IMR-90 (cell line): ENCODE results near the gene KRT7. TPM values are rescaled to one million over a fixed set of nuclear protein-coding genes. Genes with fewer than 3 reads are reported as not detected.

Experiments
- ATAC-seq: fragments of 200-7000 bp; cut with Tn5 transposase; 2 replicates; pipeline ENCODE4 v1.9.1; 2020; ENCODE audit warnings: low read depth, mild to moderate bottlenecking, moderate library complexity
- BruUV-seq: library from RNA; stranded (reverse); fragments of 400-500 nt; replicated peaks from 2 replicates; lab custom pipeline; 2021; lab: Mats Ljungman, UMichigan
- CTCF ChIA-PET: fragments of 300-600 bp; formaldehyde crosslinking; extraction: SDS; loops from one replicate; lab custom pipeline; 2021; ENCODE audit warnings: antibody characterized with exemption; lab: Yijun Ruan, JAX
- POLR2A ChIA-PET: fragments of 300-600 bp; sonication (Branson Sonifier 250); formaldehyde crosslinking; loops from one replicate; lab custom pipeline; 2022; ENCODE audit warnings: antibody characterized with exemption; ENCODE audit not compliant: unreplicated experiment; lab: Charles Lee
- DNase-seq: peaks from one replicate; pipeline ENCODE4 v3.0.0; 2013
- H2AFZ ChIP-seq: replicated peaks from 2 replicates; pipeline ENCODE3; 2013; ENCODE audit warnings: low read length, mild to moderate bottlenecking; ENCODE audit not compliant: poor library complexity
- H2AK5ac ChIP-seq: 2 replicates; pipeline ENCODE4 v1.6.1; 2013; ENCODE audit warnings: low read depth, low read length, inconsistent platforms
- H2AK9ac ChIP-seq: replicated peaks from 2 replicates; pipeline ENCODE3; 2013; ENCODE audit warnings: mild to moderate bottlenecking, low read depth, low read length, moderate library complexity; ENCODE audit not compliant: poor library complexity
- H2BK120ac ChIP-seq: 2 replicates; pipeline ENCODE4 v1.6.1; 2013; ENCODE audit warnings: low read depth, low read length, inconsistent platforms
- H2BK15ac ChIP-seq: 3 replicates; pipeline ENCODE4 v1.6.1; 2013; ENCODE audit warnings: low read depth, low read length, inconsistent platforms
- H2BK20ac ChIP-seq: 2 replicates; pipeline ENCODE4 v1.6.1; 2013; ENCODE audit warnings: low read depth, mild to moderate bottlenecking, inconsistent platforms, low read length, moderate library complexity
- H2BK5ac ChIP-seq: 2 replicates; pipeline ENCODE4 v1.6.1; 2013; ENCODE audit warnings: mild to moderate bottlenecking, low read depth, low read length, inconsistent platforms; ENCODE audit not compliant: poor library complexity, severe bottlenecking
- H3K14ac ChIP-seq: replicated peaks from 2 replicates; pipeline ENCODE4 v1.6.1; 2013; ENCODE audit warnings: low read depth, low read length, inconsistent platforms
- H3K18ac ChIP-seq: 2 replicates; pipeline ENCODE4 v1.6.1; 2013; ENCODE audit warnings: low read depth, low read length, control low read depth
- H3K23ac ChIP-seq: 2 replicates; pipeline ENCODE4 v1.6.1; 2013; ENCODE audit warnings: low read depth, low read length, inconsistent platforms
- H3K27ac ChIP-seq: 2 replicates; pipeline ENCODE4 v1.5.1; 2013; ENCODE audit warnings: mild to moderate bottlenecking, control low read depth, low read length; ENCODE audit not compliant: insufficient read depth
- H3K27me3 ChIP-seq: 2 replicates; pipeline ENCODE4 v1.6.1; 2013; ENCODE audit warnings: low read length; ENCODE audit not compliant: control insufficient read depth, insufficient read depth
- H3K36me3 ChIP-seq: 2 replicates; pipeline ENCODE4 v1.6.1; 2013; ENCODE audit warnings: low read length, mixed read lengths; ENCODE audit not compliant: control insufficient read depth, insufficient read depth
- H3K4ac ChIP-seq: 2 replicates; pipeline ENCODE4 v1.6.1; 2013; ENCODE audit warnings: low read depth, low read length, inconsistent platforms
- H3K4me1 ChIP-seq: 2 replicates; pipeline ENCODE4 v1.6.1; 2013; ENCODE audit warnings: low read length, mixed read lengths; ENCODE audit not compliant: control insufficient read depth, insufficient read depth
- H3K4me2 ChIP-seq: 2 replicates; pipeline ENCODE4 v1.6.1; 2013; ENCODE audit warnings: low read depth, mild to moderate bottlenecking, control low read depth, low read length, moderate library complexity
- H3K4me3 ChIP-seq: 2 replicates; pipeline ENCODE4 v1.5.1; 2013; ENCODE audit warnings: low read depth, mild to moderate bottlenecking, control low read depth, low read length, moderate library complexity; ENCODE audit not compliant: insufficient read depth
- H3K56ac ChIP-seq: 2 replicates; pipeline ENCODE4 v1.6.1; 2013; ENCODE audit warnings: low read length, inconsistent platforms; ENCODE audit not compliant: insufficient read depth; ENCODE audit errors: extremely low read depth
- H3K79me1 ChIP-seq, 2 experiments: 2 replicates each; pipeline ENCODE4 v1.6.1; 2013; ENCODE audit warnings: low read length in 2 of 2, inconsistent platforms in 1 of 2, low read depth in 1 of 2
- H3K9ac ChIP-seq: 2 replicates; pipeline ENCODE4 v1.6.1; 2013; ENCODE audit warnings: low read depth, low read length, control low read depth
- H3K9me1 ChIP-seq: 2 replicates; pipeline ENCODE4 v1.6.1; 2013; ENCODE audit warnings: low read length, inconsistent platforms; ENCODE audit not compliant: insufficient read depth
- H3K9me3 ChIP-seq: 2 replicates; pipeline ENCODE4 v1.6.1; 2013; ENCODE audit warnings: low read length; ENCODE audit not compliant: control insufficient read depth, insufficient read depth
- H4K20me1 ChIP-seq: 2 replicates; pipeline ENCODE4 v1.6.1; 2013; ENCODE audit warnings: low read length, inconsistent platforms; ENCODE audit not compliant: insufficient read depth
- H4K5ac ChIP-seq: 2 replicates; pipeline ENCODE4 v1.6.1; 2013; ENCODE audit warnings: mild to moderate bottlenecking, low read depth, low read length, control low read depth
- H4K8ac ChIP-seq, 2 experiments: 2 replicates each; pipeline ENCODE4 v1.6.1; 2013; ENCODE audit warnings: low read depth in 2 of 2, low read length in 2 of 2, control low read depth in 1 of 2, inconsistent platforms in 1 of 2
- H4K91ac ChIP-seq: 2 replicates; pipeline ENCODE4 v1.6.1; 2013; ENCODE audit warnings: low read depth, low read length, inconsistent platforms; ENCODE audit not compliant: insufficient read depth
- BHLHE40 ChIP-seq: fragments of 150-350 bp; IDR thresholded peaks from 2 replicates; pipeline ENCODE4 v1.6.1; 2016; ENCODE audit warnings: mild to moderate bottlenecking, low read depth, low read length
- CEBPB ChIP-seq: IDR thresholded peaks from 2 replicates; pipeline ENCODE4 v1.6.1; 2012; ENCODE audit warnings: low read depth, low read length, improper control_type of control experiment
- CHD1 ChIP-seq: IDR thresholded peaks from 2 replicates; pipeline ENCODE4 v1.6.1; 2012; ENCODE audit warnings: low read depth, low read length, improper control_type of control experiment
- ELK1 ChIP-seq: fragments of 150-350 bp; IDR thresholded peaks from 2 replicates; pipeline ENCODE4 v1.6.1; 2016; ENCODE audit warnings: low read depth, mild to moderate bottlenecking, low read length, moderate library complexity, borderline replicate concordance
- FOS ChIP-seq: fragments of 150-350 bp; IDR thresholded peaks from 2 replicates; pipeline ENCODE4 v1.6.1; 2016; ENCODE audit warnings: low read depth, low read length
- MAFK ChIP-seq: IDR thresholded peaks from 2 replicates; pipeline ENCODE4 v1.6.1; 2012; ENCODE audit warnings: low read depth, low read length, improper control_type of control experiment
- MAZ ChIP-seq: IDR thresholded peaks from 2 replicates; pipeline ENCODE4 v1.6.1; 2012; ENCODE audit warnings: low read depth, mild to moderate bottlenecking, low read length, improper control_type of control experiment, moderate library complexity, borderline replicate concordance
- MXI1 ChIP-seq: IDR thresholded peaks from 2 replicates; pipeline ENCODE4 v1.6.1; 2012; ENCODE audit warnings: low read depth, mild to moderate bottlenecking, low read length, moderate library complexity, borderline replicate concordance
- NFE2L2 ChIP-seq: fragments of 150-350 bp; IDR thresholded peaks from 2 replicates; pipeline ENCODE4 v1.6.1; 2016; ENCODE audit warnings: low read depth, mild to moderate bottlenecking, low read length
- POLR2A ChIP-seq: IDR thresholded peaks from 2 replicates; pipeline ENCODE4 v1.6.1; 2012; ENCODE audit warnings: mild to moderate bottlenecking, low read depth, low read length
- RAD21 ChIP-seq: IDR thresholded peaks from 2 replicates; pipeline ENCODE4 v1.6.1; 2012; ENCODE audit warnings: low read length, improper control_type of control experiment
- RCOR1 ChIP-seq: IDR thresholded peaks from 2 replicates; pipeline ENCODE4 v1.6.1; 2012; ENCODE audit warnings: mild to moderate bottlenecking, low read length, improper control_type of control experiment; ENCODE audit not compliant: insufficient replicate concordance
- RFX5 ChIP-seq: IDR thresholded peaks from 2 replicates; pipeline ENCODE4 v1.8.0; 2012; ENCODE audit warnings: low read depth, mild to moderate bottlenecking, low read length, moderate library complexity
- SMC3 ChIP-seq: fragments of 150-350 bp; IDR thresholded peaks from 2 replicates; pipeline ENCODE4 v1.6.1; 2016; ENCODE audit warnings: low read depth, mild to moderate bottlenecking, antibody characterized with exemption, low read length, moderate library complexity
- USF2 ChIP-seq: fragments of 150-350 bp; IDR thresholded peaks from 2 replicates; pipeline ENCODE4 v1.6.1; 2017; ENCODE audit warnings: mild to moderate bottlenecking, antibody characterized with exemption, low read length, low read depth
- WGBS, 2 experiments: methylation state at CpG; one replicate each; pipeline versions ENCODE4 v1.1.5 to v1.1.7; 2013; ENCODE audit warnings: missing lambda C conversion rate in 2 of 2; ENCODE audit not compliant: insufficient read length in 1 of 2; ENCODE audit errors: extremely low coverage in 2 of 2; 5-methylcytosine and 5-hydroxymethylcytosine counted together
- dilution Hi-C: fragments of 300-500 bp; cut with HindIII; formaldehyde crosslinking; loops from one replicate; pipeline ENCODE4 v1.14.3; 2018; ENCODE audit warnings: low sequenced_read_pairs; ENCODE audit not compliant: unreplicated experiment
- in situ Hi-C: fragments of 300-500 bp; cut with MboI; formaldehyde crosslinking; loops from 3 replicates; pipeline ENCODE4 v1.14.3; 2019; ENCODE audit warnings: low sequenced_read_pairs, inconsistent platforms, mixed read lengths
- intact Hi-C: fragments of 100-400 bp; cut with micrococcal nuclease; formaldehyde crosslinking; loops from 2 replicates; pipeline ENCODE4 v1.10.0; 2022
- polyA plus RNA-seq, 3 experiments: library from polyadenylated mRNA; depleted of rRNA; stranded (reverse); fragments of >200 nt; gene quantifications; 2 replicates each; pipeline ENCODE4 v1.2.3, GENCODE V29; 2012; ENCODE audit warnings: low replicate concordance in 1 of 3
- total RNA-seq: library from RNA; depleted of rRNA; stranded (reverse); fragments of >200 nt; gene quantifications from 2 replicates; pipeline ENCODE4 v1.2.3, GENCODE V29; 2012

KRT7 gene
- total and polyA plus RNA-seq, 2 of the 4 experiments (the other 2 are of a cell fraction): 0.54 to 1.7 TPM

GRCh38 chr12:52195065-52195730 lies 37.8 kb upstream of the KRT7 start:
- dilution Hi-C loops: no loop called here
- POLR2A ChIA-PET: no interaction called here
- no peak overlapping the region for H3K4me2 ChIP-seq
- TF ChIP-seq POLR2A (no peak), RFX5 (no peak), CEBPB (no peak), FOS (no peak), CHD1 (no peak), ELK1 (no peak), MAFK (no peak), USF2 (no peak), BHLHE40 (no peak), SMC3 (no peak), RAD21 (no peak), MAZ (no peak), MXI1 (no peak), RCOR1 (no peak), NFE2L2 (no peak)

More at GRCh38 chr12:52195065-52195730, 37.8 kb upstream of the KRT7 start:
- Histone ChIP-seq H4K91ac (peak overlapping the region; percentile 99), H3K4me3 (no peak overlapping the region), H3K56ac (no peak overlapping the region), H3K36me3 (no peaks in the 10 kb centered on the region), H3K79me1 (peaks cover 0 to 18% of the 10 kb centered on the region in 2 experiments; a peak in 2 of 4 replicates), H3K9ac (no peak overlapping the region), H3K27ac (no peak overlapping the region), H3K4ac (peak overlapping the region; percentile 99), H4K8ac (peak overlapping the region; percentile 14 to 73; a peak in 2 of 4 replicates), H3K18ac (0 out of 2 replicates have a peak overlapping the region, but pooled peaks have one; percentile 41), H3K14ac (no peak overlapping the region; the same call in 1 of the 2 replicates), H3K9me1 (peaks cover 37% of the 10 kb centered on the region), H2BK20ac (peak overlapping the region; percentile 100), H2BK15ac (peak overlapping the region; percentile 94), H2AK9ac (no peak overlapping the region), H2BK5ac (no peak overlapping the region), H3K27me3 (no peaks in the 10 kb centered on the region), H2BK120ac (peak overlapping the region; percentile 81), H2AK5ac (peak overlapping the region; percentile 87), H2AFZ (no peak overlapping the region), H4K20me1 (no peaks in the 10 kb centered on the region), H3K4me1 (peaks cover 47% of the 10 kb centered on the region), H3K23ac (no peak overlapping the region), H4K5ac (peak overlapping the region; percentile 19; the same call in 1 of the 2 replicates), H3K9me3 (no peaks in the 10 kb centered on the region)
- in situ Hi-C loops (no loop called here), intact Hi-C loops (no loop called here)
- BruUV-seq: no TSS peak
- CTCF ChIA-PET: no interaction called here
- ATAC-seq (no peak), DNase-seq (peak; percentile 17)
- WGBS, 2 experiments: 100% methylated on average over 3 of the region's 8 CpGs; no CpG with 5 or more reads in 1 of the 2 experiments
